Prostate gland (tissue), 2 donors: ENCODE data around the gene DCAF15.

Experiments used
- CTCF ChIP-seq, 4 experiments: fragments of 200-600 bp in 2 of 4; fragments of 450-650 bp in 2 of 4; sonication (generic) in 2 of 4; IDR thresholded peaks; 1 replicate in 3 of 4; 2 replicates in 1 of 4; pipeline ENCODE4 v1.5.1; 2016 to 2019; ENCODE audit warnings: antibody characterized with exemption in 4 of 4, mild to moderate bottlenecking in 2 of 4, moderate library complexity in 2 of 4
- POLR2AphosphoS5 ChIP-seq: sonication (generic); formaldehyde crosslinking; IDR thresholded peaks from one replicate; pipeline ENCODE4 v1.6.1; 2017; ENCODE audit warnings: antibody characterized with exemption

DNA sequence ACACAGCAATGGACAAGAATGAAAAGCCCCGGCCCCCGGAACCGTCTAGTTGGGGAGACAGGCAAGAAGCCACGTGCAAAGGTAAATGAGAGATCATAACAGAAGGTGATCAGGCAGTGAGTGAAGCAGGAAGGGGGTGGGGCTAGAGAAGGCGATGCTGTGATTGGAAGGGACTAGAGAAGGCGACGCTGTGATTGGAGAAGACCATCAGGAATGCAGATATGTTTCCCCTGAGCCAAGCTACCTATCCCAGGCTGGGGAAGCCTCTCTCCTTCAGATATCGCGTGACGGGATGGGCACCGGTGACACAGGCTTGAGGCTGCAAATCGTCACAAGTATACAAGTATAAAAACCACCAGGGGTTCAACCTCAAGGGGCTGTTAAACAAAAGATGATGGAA lies 21.8 kb downstream of the DCAF15 start:
- TF ChIP-seq CTCF (IDR thresholded peaks at IDR 0.05), result no peak
- peak; percentile 81 for TF ChIP-seq POLR2AphosphoS5
